IMR-90 (cell line): ENCODE measurements around the gene FRMD1.

ENCODE experiments used
- BHLHE40 ChIP-seq: fragments of 150-350 bp; IDR thresholded peaks from 2 replicates; pipeline ENCODE4 v1.6.1; 2016; ENCODE audit warnings: mild to moderate bottlenecking, low read depth, low read length
- CEBPB ChIP-seq: IDR thresholded peaks from 2 replicates; pipeline ENCODE4 v1.6.1; 2012; ENCODE audit warnings: low read depth, low read length, improper control_type of control experiment
- CTCF ChIP-seq: conservative IDR thresholded peaks from 2 replicates; pipeline ENCODE4 v1.5.1; 2012; ENCODE audit warnings: mild to moderate bottlenecking, low read depth, low read length, improper control_type of control experiment
- ELK1 ChIP-seq: fragments of 150-350 bp; IDR thresholded peaks from 2 replicates; pipeline ENCODE4 v1.6.1; 2016; ENCODE audit warnings: low read depth, mild to moderate bottlenecking, low read length, moderate library complexity, borderline replicate concordance
- FOS ChIP-seq: fragments of 150-350 bp; IDR thresholded peaks from 2 replicates; pipeline ENCODE4 v1.6.1; 2016; ENCODE audit warnings: low read depth, low read length
- MAFK ChIP-seq: IDR thresholded peaks from 2 replicates; pipeline ENCODE4 v1.6.1; 2012; ENCODE audit warnings: low read depth, low read length, improper control_type of control experiment
- MXI1 ChIP-seq: IDR thresholded peaks from 2 replicates; pipeline ENCODE4 v1.6.1; 2012; ENCODE audit warnings: low read depth, mild to moderate bottlenecking, low read length, moderate library complexity, borderline replicate concordance
- POLR2A ChIP-seq: IDR thresholded peaks from 2 replicates; pipeline ENCODE4 v1.6.1; 2012; ENCODE audit warnings: mild to moderate bottlenecking, low read depth, low read length
- RAD21 ChIP-seq: IDR thresholded peaks from 2 replicates; pipeline ENCODE4 v1.6.1; 2012; ENCODE audit warnings: low read length, improper control_type of control experiment
- RFX5 ChIP-seq: IDR thresholded peaks from 2 replicates; pipeline ENCODE4 v1.8.0; 2012; ENCODE audit warnings: low read depth, mild to moderate bottlenecking, low read length, moderate library complexity
- SMC3 ChIP-seq: fragments of 150-350 bp; IDR thresholded peaks from 2 replicates; pipeline ENCODE4 v1.6.1; 2016; ENCODE audit warnings: low read depth, mild to moderate bottlenecking, antibody characterized with exemption, low read length, moderate library complexity
- USF2 ChIP-seq: fragments of 150-350 bp; IDR thresholded peaks from 2 replicates; pipeline ENCODE4 v1.6.1; 2017; ENCODE audit warnings: mild to moderate bottlenecking, antibody characterized with exemption, low read length, low read depth

- no peak for TF ChIP-seq RFX5
- TF ChIP-seq POLR2A, result no peak
- TF ChIP-seq CTCF, result no peak
- no peak for TF ChIP-seq ELK1
- no peak for TF ChIP-seq CEBPB
- TF ChIP-seq RAD21, result no peak
- no peak for TF ChIP-seq FOS
- TF ChIP-seq MXI1, result no peak
- TF ChIP-seq USF2, result no peak
- no peak for TF ChIP-seq MAFK
- no peak for TF ChIP-seq SMC3
- TF ChIP-seq BHLHE40, result no peak
Measured at GRCh38 chr6:168016721-168017525, 62.1 kb downstream of the FRMD1 start.
